OCI-LY1 (cell line): ENCODE data around the gene ZNF385C.

Source experiments
- CTCF ChIP-seq: fragments of 200-600 bp; sonication (generic), shearing (Covaris generic); IDR thresholded peaks from 2 replicates; pipeline ENCODE4 v1.5.1; 2017; ENCODE audit warnings: mild to moderate bottlenecking, antibody characterized with exemption, low read length, moderate library complexity, mixed read lengths
- EZH2 ChIP-seq: fragments of 200-600 bp; sonication (generic), shearing (Covaris generic); IDR thresholded peaks from 2 replicates; pipeline ENCODE4 v1.8.0; 2017; ENCODE audit warnings: borderline replicate concordance, mixed run types, mild to moderate bottlenecking, antibody characterized with exemption, low read length, moderate library complexity, mixed read lengths

- TF ChIP-seq CTCF (no peak), EZH2 (no peak)
These were observed 31.0 kb upstream of the ZNF385C start for GRCh38 chr17:42129109-42129837.
